H1 (cell line): ENCODE results near the gene WDR74. TPM values are rescaled to one million over a fixed set of nuclear protein-coding genes. Genes with fewer than 3 reads are reported as not detected.

Source experiments
- ASH2L ChIP-seq: fragments of 200-600, 300-600 bp; sonication (generic); IDR thresholded peaks from one replicate; pipeline ENCODE4 v1.7.1; 2017; ENCODE audit warnings: low read length
- BRCA1 ChIP-seq: IDR thresholded peaks from 2 replicates; pipeline ENCODE4 v1.6.1; 2012; ENCODE audit warnings: low read depth, low read length, improper control_type of control experiment
- CEBPB ChIP-seq: IDR thresholded peaks from 2 replicates; pipeline ENCODE4 v1.6.1; 2012; ENCODE audit warnings: low read depth, low read length
- EGR1 ChIP-seq: IDR thresholded peaks from 2 replicates; pipeline ENCODE4 v1.6.1; 2011; ENCODE audit warnings: low read depth, low read length, borderline replicate concordance
- GABPA ChIP-seq: IDR thresholded peaks from 2 replicates; pipeline ENCODE4 v1.6.1; 2011; ENCODE audit warnings: mild to moderate bottlenecking, low read length, moderate library complexity, borderline replicate concordance; ENCODE audit not compliant: insufficient read depth
- GTF2F1 ChIP-seq: IDR thresholded peaks from 2 replicates; pipeline ENCODE4 v1.6.1; 2012; ENCODE audit warnings: low read depth, low read length, improper control_type of control experiment, borderline replicate concordance
- HDAC2 ChIP-seq, 2 experiments: fragments of 300-600 bp in 1 of 2; sonication (generic) in 1 of 2; IDR thresholded peaks; 2 replicates each; pipeline ENCODE4 v1.6.1; 2011 to 2012; ENCODE audit warnings: low read depth in 2 of 2, low read length in 2 of 2, mild to moderate bottlenecking in 2 of 2, moderate library complexity in 2 of 2, borderline replicate concordance in 1 of 2, inconsistent platforms in 1 of 2
- HDAC6 ChIP-seq: IDR thresholded peaks from one replicate; pipeline ENCODE4 v1.7.1; 2012; ENCODE audit warnings: low read depth, mild to moderate bottlenecking, inconsistent platforms, low read length, moderate library complexity
- JUN ChIP-seq: IDR thresholded peaks from 2 replicates; pipeline ENCODE4 v1.6.1; 2011; ENCODE audit warnings: low read depth, mild to moderate bottlenecking, improper control_type of control experiment, low read length
- JUND ChIP-seq: IDR thresholded peaks from 2 replicates; pipeline ENCODE4 v1.6.1; 2011; ENCODE audit warnings: mild to moderate bottlenecking, improper control_type of control experiment, low read length
- KDM5A ChIP-seq: fragments of 200-600 bp; IDR thresholded peaks from 2 replicates; pipeline ENCODE4 v1.7.1; 2012; ENCODE audit warnings: mild to moderate bottlenecking, low read length, inconsistent platforms, mixed read lengths
- PHF8 ChIP-seq: fragments of 200-600 bp; sonication (generic); conservative IDR thresholded peaks from 2 replicates; pipeline ENCODE4 v1.7.1; 2012; ENCODE audit warnings: low read depth, mild to moderate bottlenecking, inconsistent platforms, low read length, moderate library complexity
- POLR2A ChIP-seq, 2 experiments: IDR thresholded peaks; 1 replicate in 1 of 2; 2 replicates in 1 of 2; pipeline ENCODE4 v1.6.1; 2011; ENCODE audit warnings: low read depth in 2 of 2, low read length in 2 of 2, mild to moderate bottlenecking in 2 of 2; ENCODE audit errors: control extremely low read depth in 1 of 2
- SAP30 ChIP-seq: fragments of 300-600 bp; sonication (generic); IDR thresholded peaks from 2 replicates; pipeline ENCODE4 v1.7.1; 2012; ENCODE audit warnings: low read length, moderate library complexity, mild to moderate bottlenecking, inconsistent platforms; ENCODE audit not compliant: insufficient read depth, insufficient replicate concordance
- SIN3A ChIP-seq, 2 experiments: IDR thresholded peaks in 1 of 2; conservative IDR thresholded peaks in 1 of 2; 2 replicates each; pipeline ENCODE4 v1.6.1; 2011 to 2012; ENCODE audit warnings: low read length in 2 of 2, improper control_type of control experiment in 1 of 2, low read depth in 1 of 2, mild to moderate bottlenecking in 1 of 2
- SRF ChIP-seq: IDR thresholded peaks from 2 replicates; pipeline ENCODE4 v1.6.1; 2011; ENCODE audit warnings: mild to moderate bottlenecking, low read depth, low read length, moderate library complexity
- TAF1 ChIP-seq: IDR thresholded peaks from 2 replicates; pipeline ENCODE4 v1.6.1; 2011; ENCODE audit warnings: mild to moderate bottlenecking, low read depth, low read length
- TAF7 ChIP-seq: optimal IDR thresholded peaks from 2 replicates; pipeline ENCODE3; 2011; ENCODE audit warnings: low read depth, mild to moderate bottlenecking, inconsistent platforms, low read length, moderate library complexity, borderline replicate concordance
- TBP ChIP-seq: IDR thresholded peaks from 2 replicates; pipeline ENCODE4 v1.6.1; 2011; ENCODE audit warnings: low read depth, low read length, improper control_type of control experiment
- TCF12 ChIP-seq: IDR thresholded peaks from 2 replicates; pipeline ENCODE4 v1.6.1; 2011; ENCODE audit warnings: low read depth, mild to moderate bottlenecking, low read length
- polyA plus RNA-seq, 7 experiments: library from polyadenylated mRNA; depleted of rRNA in 3 of 7; stranded (reverse) in 5 of 7; unstranded in 2 of 7; fragments of >200 nt in 5 of 7; fragments of 200-250 nt in 2 of 7; gene quantifications; 1 replicate in 5 of 7; 2 replicates in 1 of 7; 4 replicates in 1 of 7; pipeline versions ENCODE4 v1.2.1 to v1.2.3, GENCODE V29; 2011 to 2013; ENCODE audit warnings: missing spikeins in 2 of 7, mixed read lengths in 2 of 7
- total RNA-seq: library from RNA; stranded (reverse); fragmentation: NEBNext Ultra II Directional; extraction: Animal tissue kit (Norgen Biotek cat#: 25700); gene quantifications from 2 replicates; pipeline ENCODE4 v1.2.1, GENCODE V29; 2021
- TF ChIP-seq, protein P1 (sequence below): IDR thresholded peaks from 2 replicates; pipeline ENCODE4 v1.6.1; 2012; ENCODE audit warnings: inconsistent platforms
- TF ChIP-seq, protein P2 (sequence below): IDR thresholded peaks from 2 replicates; pipeline ENCODE4 v1.6.1; 2012; ENCODE audit warnings: low read length, inconsistent platforms

Gene WDR74
- total and polyA plus RNA-seq, 2 of the 8 experiments (the other 6 are each of a cell fraction or from before 2014, with no cell fraction given) = 93.6 to 97.0 TPM

DNA sequence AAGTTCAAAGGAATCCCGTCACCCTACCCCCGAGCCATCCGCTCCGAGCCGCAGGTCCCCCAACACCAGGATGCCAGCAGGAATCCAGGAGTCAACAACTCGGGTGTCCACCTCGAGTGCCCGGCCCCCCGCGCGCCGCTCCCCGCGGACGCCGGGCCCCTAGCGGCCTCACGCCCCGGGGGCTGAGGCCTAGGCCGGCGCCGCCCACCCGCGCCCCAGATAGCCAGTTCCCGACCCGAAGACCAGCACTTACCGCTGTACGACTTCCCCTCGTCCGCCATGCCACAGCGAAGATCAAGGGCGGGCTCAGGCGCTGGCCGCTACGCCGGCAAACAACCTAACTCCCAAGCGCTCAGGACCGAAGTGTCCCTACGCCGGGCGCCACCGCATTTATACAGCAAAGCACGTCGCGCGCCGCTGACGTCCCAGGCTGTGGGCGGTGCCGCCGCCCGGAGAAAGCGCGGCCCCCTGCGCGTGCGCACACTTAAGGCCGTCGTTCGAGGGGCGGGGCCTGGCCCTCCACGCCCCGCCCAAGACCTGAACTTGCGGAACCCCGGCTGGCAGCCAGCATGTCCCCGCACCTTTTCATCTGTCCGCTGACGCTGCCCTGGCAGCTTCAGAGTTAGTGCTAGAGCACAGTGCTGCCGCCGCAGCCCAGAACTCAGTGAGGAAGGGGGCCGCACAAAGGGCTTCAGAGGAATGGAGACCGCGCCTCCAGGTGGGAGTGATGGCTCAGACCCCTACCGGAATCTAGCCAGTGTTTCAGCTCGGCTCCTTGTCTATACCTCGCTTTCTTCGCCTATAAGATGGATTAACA, 34.1 kb downstream of the WDR74 start, which contains the start of gene NXF1 (continued):
- no peak; a peak in 1 of 4 replicates for TF ChIP-seq HDAC2 (IDR thresholded peaks at IDR 0.05; ENCODE audit: borderline replicate concordance in 1 of 2, low read depth in 2 of 2, low read length in 2 of 2)
- TF ChIP-seq, protein P1, sequence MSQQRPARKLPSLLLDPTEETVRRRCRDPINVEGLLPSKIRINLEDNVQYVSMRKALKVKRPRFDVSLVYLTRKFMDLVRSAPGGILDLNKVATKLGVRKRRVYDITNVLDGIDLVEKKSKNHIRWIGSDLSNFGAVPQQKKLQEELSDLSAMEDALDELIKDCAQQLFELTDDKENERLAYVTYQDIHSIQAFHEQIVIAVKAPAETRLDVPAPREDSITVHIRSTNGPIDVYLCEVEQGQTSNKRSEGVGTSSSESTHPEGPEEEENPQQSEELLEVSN = peak; percentile 31; the same call in 1 of the 2 replicates
- TF ChIP-seq ASH2L = no peak
- TF ChIP-seq BRCA1 = no peak
- no peak for TF ChIP-seq CEBPB
- no peak for TF ChIP-seq SAP30
- TF ChIP-seq GTF2F1 = peak; percentile 96
- no peak for TF ChIP-seq JUN
- no peak for TF ChIP-seq HDAC6
- TF ChIP-seq TBP = peak; percentile 99
- TF ChIP-seq EGR1 = peak; percentile 65; the same call in 1 of the 2 replicates
- TF ChIP-seq TAF7 = peak; percentile 99
- TF ChIP-seq PHF8 = peak; percentile 99
- 0 out of 2 replicates have a peak, but pooled peaks have one; percentile 13 for TF ChIP-seq JUND
- no peak for TF ChIP-seq TCF12
- TF ChIP-seq POLR2A (IDR thresholded peaks at IDR 0.05; ENCODE audit: control extremely low read depth in 1 of 2, low read depth in 2 of 2, low read length in 2 of 2) = peak; percentile 100
- 0 out of 2 replicates have a peak, but pooled peaks have one; percentile 17 for TF ChIP-seq GABPA
- peak; percentile 100 for TF ChIP-seq TAF1
- TF ChIP-seq KDM5A = no peak
- TF ChIP-seq, protein P2, sequence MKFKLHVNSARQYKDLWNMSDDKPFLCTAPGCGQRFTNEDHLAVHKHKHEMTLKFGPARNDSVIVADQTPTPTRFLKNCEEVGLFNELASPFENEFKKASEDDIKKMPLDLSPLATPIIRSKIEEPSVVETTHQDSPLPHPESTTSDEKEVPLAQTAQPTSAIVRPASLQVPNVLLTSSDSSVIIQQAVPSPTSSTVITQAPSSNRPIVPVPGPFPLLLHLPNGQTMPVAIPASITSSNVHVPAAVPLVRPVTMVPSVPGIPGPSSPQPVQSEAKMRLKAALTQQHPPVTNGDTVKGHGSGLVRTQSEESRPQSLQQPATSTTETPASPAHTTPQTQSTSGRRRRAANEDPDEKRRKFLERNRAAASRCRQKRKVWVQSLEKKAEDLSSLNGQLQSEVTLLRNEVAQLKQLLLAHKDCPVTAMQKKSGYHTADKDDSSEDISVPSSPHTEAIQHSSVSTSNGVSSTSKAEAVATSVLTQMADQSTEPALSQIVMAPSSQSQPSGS = no peak
- TF ChIP-seq SRF = peak; percentile 76
- peak; percentile 12 to 93; a peak in 3 of 4 replicates for TF ChIP-seq SIN3A (conservative IDR thresholded peaks at IDR 0.05 in 1 of 2, IDR thresholded peaks at IDR 0.05 in 1 of 2; ENCODE audit: low read depth in 1 of 2, low read length in 2 of 2)
